ENCODE measurements around the gene C11orf68. TPM values are rescaled to one million over a fixed set of nuclear protein-coding genes. Genes with fewer than 3 reads are reported as not detected.

C11orf68 gene
- total RNA-seq (2021): 28.5 to 31.9 TPM (median 30.6 TPM) in 3 replicates
- percentile 74 among the genes with signal in this experiment for Bru-seq, nascent RNA
- long read RNA-seq, experiment 1, transcript C11orf68-202 (2 exons, 1,559 nt): major isoform, 46 of 81 reads
- long read RNA-seq, experiment 1, transcript C11orf68-201 (2 exons, 1,619 nt): minor isoform, 28 of 81 reads
- long read RNA-seq, experiment 1, transcript C11orf68-203 (1 exons, 1,528 nt): minor isoform, 7 of 81 reads
- long read RNA-seq, experiment 1, partial matches to known transcripts: 0 of 81 reads
- long read RNA-seq, experiment 1, other reads (novel, unspliced or antisense): 0 of 81 reads
- long read RNA-seq, experiment 2, transcript C11orf68-203 (1 exons, 1,528 nt): minor isoform, 11 of 38 reads
- long read RNA-seq, experiment 2, transcript C11orf68-201 (2 exons, 1,619 nt): minor isoform, 5 of 38 reads
- long read RNA-seq, experiment 2, transcript C11orf68-202 (2 exons, 1,559 nt): major isoform, 22 of 38 reads
- long read RNA-seq, experiment 2, partial matches to known transcripts: 0 of 38 reads
- long read RNA-seq, experiment 2, other reads (novel, unspliced or antisense): 0 of 38 reads
- long read RNA-seq, experiment 3, partial matches to known transcripts: 0 of 4 reads
- long read RNA-seq, experiment 3, other reads (novel, unspliced or antisense): 0 of 4 reads

GRCh38 chr11:65918211-65919140 is at the start of gene C11orf68:
TSS of gene C11orf68 (minus strand) at chr11:65919062. CDS start at chr11:65919031, 31 bp downstream.
- no peak for TF ChIP-seq SMAD4 (CRISPR knock-in tag; IDR thresholded peaks at IDR 0.05)
- no peak for TF ChIP-seq MYBL2 (CRISPR knock-in tag; IDR thresholded peaks at IDR 0.05)
- no peak; the same call in 1 of the 2 replicates for TF ChIP-seq FOXP1 (CRISPR knock-in tag; IDR thresholded peaks at IDR 0.05; ENCODE audit: borderline replicate concordance)
- TF ChIP-seq OVOL2 (CRISPR knock-in tag; IDR thresholded peaks at IDR 0.05; ENCODE audit: borderline replicate concordance): peak; percentile 20; the same call in 1 of the 2 replicates
- TF ChIP-seq ZBTB43 (CRISPR knock-in tag; IDR thresholded peaks at IDR 0.05): 0 out of 2 replicates have a peak, but pooled peaks have one; percentile 40
- TF ChIP-seq STAT6 (CRISPR knock-in tag; conservative IDR thresholded peaks at IDR 0.05; ENCODE audit: low read depth): no peak
- TF ChIP-seq KAT7 (CRISPR knock-in tag; IDR thresholded peaks at IDR 0.05; ENCODE audit: borderline replicate concordance): no peak
- no peak for TF ChIP-seq FOXJ3 (CRISPR knock-in tag; IDR thresholded peaks at IDR 0.05; ENCODE audit: borderline replicate concordance)
- TF ChIP-seq RELA (CRISPR knock-in tag; IDR thresholded peaks at IDR 0.05; ENCODE audit: borderline replicate concordance): no peak
- TF ChIP-seq CBFB (CRISPR knock-in tag; IDR thresholded peaks at IDR 0.05; ENCODE audit: low read depth): peak; percentile 6; the same call in 1 of the 2 replicates
- TF ChIP-seq TEAD1 (CRISPR knock-in tag; IDR thresholded peaks at IDR 0.05): no peak
- TF ChIP-seq CTCF (IDR thresholded peaks at IDR 0.05): no peak
- no peak for TF ChIP-seq E2F1 (CRISPR knock-in tag; IDR thresholded peaks at IDR 0.05)
- TF ChIP-seq ESRRA (CRISPR knock-in tag; IDR thresholded peaks at IDR 0.05; ENCODE audit: borderline replicate concordance): no peak
- TF ChIP-seq TP53 (CRISPR knock-in tag; IDR thresholded peaks at IDR 0.05): 0 out of 2 replicates have a peak, but pooled peaks have one; percentile 10
- no peak for TF ChIP-seq USF1 (CRISPR knock-in tag; IDR thresholded peaks at IDR 0.05)
- peak; percentile 2; the same call in 1 of the 2 replicates for TF ChIP-seq MAX (CRISPR knock-in tag; IDR thresholded peaks at IDR 0.05)
- POLR2A ChIA-PET: interaction anchor here (1.1 to 1.6 kb wide), 3 partner anchors 27 to 60 kb away, joined by 3 to 12 read pairs (median 4); partner anchors contain the start of genes CCDC85B, CFL1 and FIBP
- peaks cover 18% of the 10 kb centered on the region for H3K4me1 Mint-ChIP-seq
- H3K27ac Mint-ChIP-seq: peak within 1 kb of the TSS; percentile 11
- peak; percentile 32 for DNase-seq (ENCODE audit: low spot score)
- H3K36me3 Mint-ChIP-seq: peaks cover 12% of the 10 kb centered on the region
- ATAC-seq: peak; percentile 9
- no peaks in the 10 kb centered on the region for H3K9me3 Mint-ChIP-seq
- H3K27me3 Mint-ChIP-seq (ENCODE audit: low read depth): peaks cover 3% of the 10 kb centered on the region; the same call in 1 of the 2 replicates
- peak within 1 kb of the TSS; percentile 83 for H3K4me3 Mint-ChIP-seq
- CTCF ChIA-PET: interaction anchor here (1.0 to 2.3 kb wide), 5 partner anchors 14 to 104 kb away, joined by 3 to 23 read pairs (median 3); partner anchors contain the start of genes CCDC85B and FIBP
